Panc1 (cell line): Measurements from ENCODE around the gene ZNF609. TPM values are rescaled to one million over a fixed set of nuclear protein-coding genes. Genes with fewer than 3 reads are reported as not detected.
A peak's percentile ranks its signal among the peaks of the same experiment; 100 is the strongest.

Experiments
- ATAC-seq: fragments of 200-7000 bp; cut with Tn5 transposase; 2 replicates; pipeline ENCODE4 v1.9.1; 2020; ENCODE audit warnings: mild to moderate bottlenecking, moderate library complexity
- BruUV-seq: library from RNA; stranded (reverse); fragments of 400-500 nt; replicated peaks from 2 replicates; lab custom pipeline; 2021; lab: Mats Ljungman, UMichigan
- CTCF ChIA-PET: fragments of 300-600 bp; sonication (Branson Sonifier 250); formaldehyde crosslinking; loops from one replicate; lab custom pipeline; 2022; ENCODE audit warnings: antibody characterized with exemption; lab: Charles Lee
- POLR2A ChIA-PET: fragments of 300-600 bp; sonication (Branson Sonifier 250); formaldehyde crosslinking; loops from one replicate; lab custom pipeline; 2022; ENCODE audit warnings: antibody characterized with exemption; lab: Charles Lee
- DNase-seq: peaks from one replicate; pipeline ENCODE4 v3.0.0-alpha.2; 2010; ENCODE audit warnings: low read depth, low spot score
- H3K27ac ChIP-seq: 2 replicates; pipeline ENCODE4 v1.5.1; 2011; ENCODE audit warnings: mild to moderate bottlenecking, low read length, inconsistent platforms
- H3K27me3 ChIP-seq: fragments of 200-500 bp; sonication (Bioruptor generic); 2 replicates; pipeline ENCODE4 v1.6.0; 2014; ENCODE audit warnings: low read length, inconsistent platforms; ENCODE audit not compliant: control insufficient read depth, insufficient read depth
- H3K36me3 ChIP-seq: fragments of 200-500 bp; sonication (Bioruptor generic); 2 replicates; pipeline ENCODE4 v1.5.1; 2014; ENCODE audit warnings: inconsistent platforms, mild to moderate bottlenecking, low read length, moderate library complexity; ENCODE audit not compliant: control insufficient read depth, insufficient read depth
- H3K4me1 ChIP-seq: 2 replicates; pipeline ENCODE4 v1.5.1; 2011; ENCODE audit warnings: inconsistent platforms, mild to moderate bottlenecking, low read length, moderate library complexity; ENCODE audit not compliant: control insufficient read depth, insufficient read depth
- H3K4me3 ChIP-seq, 2 experiments: 2 replicates each; pipeline ENCODE4 v1.5.1; 2011 to 2012; ENCODE audit warnings: low read depth in 2 of 2, low read length in 2 of 2, mild to moderate bottlenecking in 2 of 2, inconsistent platforms in 1 of 2, moderate library complexity in 1 of 2
- H3K9me3 ChIP-seq: fragments of 200-500 bp; sonication (Bioruptor generic); 2 replicates; pipeline ENCODE4 v1.5.1; 2014; ENCODE audit warnings: low read depth, mild to moderate bottlenecking, inconsistent platforms, low read length, moderate library complexity; ENCODE audit not compliant: control insufficient read depth, insufficient read depth
- CTCF ChIP-seq: fragments of 450-650 bp; IDR thresholded peaks from 2 replicates; pipeline ENCODE4 v1.5.1; 2017; ENCODE audit warnings: mild to moderate bottlenecking
- POLR2AphosphoS5 ChIP-seq: IDR thresholded peaks from 2 replicates; pipeline ENCODE4 v1.6.1; 2012; ENCODE audit warnings: mild to moderate bottlenecking, low read depth, low read length, moderate library complexity
- REST ChIP-seq, 2 experiments: IDR thresholded peaks; 2 replicates each; pipeline ENCODE4 v1.6.1; 2011 to 2012; ENCODE audit warnings: low read depth in 2 of 2, control low read depth in 1 of 2, low read length in 1 of 2, mild to moderate bottlenecking in 1 of 2, moderate library complexity in 1 of 2; ENCODE audit not compliant: insufficient read depth in 1 of 2
- SIN3A ChIP-seq: IDR thresholded peaks from 2 replicates; pipeline ENCODE4 v1.6.1; 2012; ENCODE audit warnings: low read depth, mild to moderate bottlenecking, low read length, moderate library complexity, borderline replicate concordance; ENCODE audit not compliant: insufficient read depth
- TCF7L2 ChIP-seq: IDR thresholded peaks from 2 replicates; pipeline ENCODE4 v1.6.1; 2011; ENCODE audit warnings: mild to moderate bottlenecking, low read depth, low read length, inconsistent platforms
- in situ Hi-C: cut with HindIII; loops from 2 replicates; pipeline ENCODE4 v1.10.0; 2016; ENCODE audit warnings: low sequenced_read_pairs, low pct_unique_long_range_greater_than_20kb
- intact Hi-C: fragments of 100-400 bp; cut with micrococcal nuclease; formaldehyde crosslinking; loops from one replicate; pipeline ENCODE4 v1.10.0; 2022; ENCODE audit not compliant: unreplicated experiment
- total RNA-seq: library from RNA; stranded (reverse); gene quantifications from one replicate; pipeline ENCODE4 v1.2.1, GENCODE V29; 2021; ENCODE audit not compliant: unreplicated experiment

ZNF609 gene
- total RNA-seq, 1 experiment from 2014 or later, result 47.2 TPM

- no peaks in the 10 kb centered on the region for H3K27me3 ChIP-seq
- no peak for TF ChIP-seq REST (IDR thresholded peaks at IDR 0.05; ENCODE audit: insufficient read depth in 1 of 2, low read depth in 2 of 2, low read length in 1 of 2)
- no peak for TF ChIP-seq CTCF
- TF ChIP-seq SIN3A, result no peak
- TF ChIP-seq POLR2AphosphoS5, result no peak
- TF ChIP-seq TCF7L2, result no peak
- ChIA-PET POLR2A (interaction anchor here (0.6 to 0.7 kb wide), 2 partner anchors 70 to 273 kb away, joined by 4 to 7 read pairs; partner anchors contain the start of gene PIF1), CTCF (no interaction called here)
- no peak overlapping the region for H3K27ac ChIP-seq
- no peaks in the 10 kb centered on the region for H3K36me3 ChIP-seq
- BruUV-seq, result no TSS peak
- in situ Hi-C loops, result no loop called here
- DNase-seq (no peak), ATAC-seq (0 out of 2 replicates have a peak, but pooled peaks have one; percentile 26)
- H3K4me1 ChIP-seq, result no peaks in the 10 kb centered on the region
- no peaks in the 10 kb centered on the region for H3K9me3 ChIP-seq
- intact Hi-C loops, result no loop called here
- H3K4me3 ChIP-seq, result no peak overlapping the region
Measured at GRCh38 chr15:64552281-64552948, 92.0 kb downstream of the ZNF609 start.

- ATAC-seq (no peak), DNase-seq (no peak)
- Histone ChIP-seq H3K4me3 (no peak overlapping the region), H3K27ac (no peak overlapping the region), H3K4me1 (no peaks in the 10 kb centered on the region), H3K36me3 (no peaks in the 10 kb centered on the region), H3K9me3 (no peaks in the 10 kb centered on the region), H3K27me3 (no peaks in the 10 kb centered on the region)
- CTCF ChIA-PET, result no interaction called here
- intact Hi-C loops (no loop called here), in situ Hi-C loops (no loop called here)
- POLR2A ChIA-PET, result no interaction called here
- TF ChIP-seq REST (IDR thresholded peaks at IDR 0.05; ENCODE audit: insufficient read depth in 1 of 2, low read depth in 2 of 2, low read length in 1 of 2) (no peak), TCF7L2 (no peak), SIN3A (no peak), CTCF (no peak), POLR2AphosphoS5 (no peak)
- BruUV-seq, result no TSS peak
Measured at GRCh38 chr15:64558460-64559179, 98.2 kb downstream of the ZNF609 start.
